Subcutaneous preadipocyte (primary cell): ENCODE measurements around the gene ABCG1. TPM values are rescaled to one million over a fixed set of nuclear protein-coding genes. Genes with fewer than 3 reads are reported as not detected.

ENCODE experiments used
- small RNA-seq: library from RNA; depleted of rRNA; stranded (forward); fragments of <200 nt; gene quantifications from one replicate; pipeline ENCODE3, GENCODE V24; 2012
- total RNA-seq: library from RNA; depleted of rRNA; stranded (reverse); fragments of >200 nt; gene quantifications from 2 replicates; pipeline ENCODE4 v1.2.3, GENCODE V29; 2012

ABCG1 gene
- total RNA-seq, result under 0.01 and 0.20 TPM in 2 replicates

GRCh38 chr21:42218836-42219605, at the start of gene ABCG1:
Gene ABCG1, plus strand, starts transcription at chr21:42219140. Its CDS starts 123 bp downstream, at chr21:42219263.

GRCh38 chr21:42315296-42315891, 96.5 kb downstream of the ABCG1 start, which contains the start of gene TFF3:
Gene TFF3, minus strand, starts transcription at chr21:42315409. Its CDS starts 35 bp downstream, at chr21:42315374.

Small RNA genes lying within 50 kb of the gene (small RNA-seq; reads per million reads assigned to genes)
- not detected for gene RNA5SP492

Other genes with a start within 250 kb of the ABCG1 start
- 10.3 and 17.6 TPM in 2 replicates for gene ZBTB21, start 208.8 kb upstream of the ABCG1 start, total RNA-seq
- gene UMODL1, start 147.8 kb upstream of the ABCG1 start, total RNA-seq, result not detected in 2 replicates
- gene TFF3, start 96.3 kb downstream of the ABCG1 start, total RNA-seq, result 0.37 TPM in 1 of 2 replicates, not detected in the other
- not detected in 2 replicates for gene TFF2, start 131.9 kb downstream of the ABCG1 start, total RNA-seq
- gene TFF1, start 147.4 kb downstream of the ABCG1 start, total RNA-seq, result not detected in 2 replicates
- not detected in 2 replicates for gene TMPRSS3, start 176.9 kb downstream of the ABCG1 start, total RNA-seq
- gene UBASH3A, start 184.8 kb downstream of the ABCG1 start, total RNA-seq, result not detected in 2 replicates